Right atrium auricular region (tissue), 2 donors: ENCODE results near the gene PSME3IP1. TPM values are rescaled to one million over a fixed set of nuclear protein-coding genes. Genes with fewer than 3 reads are reported as not detected.
A peak's percentile ranks its signal among the peaks of the same experiment; 100 is the strongest.

ENCODE experiments used
- DNase-seq: peaks from one replicate; pipeline ENCODE4 v3.0.0-alpha.2; 2019; ENCODE audit warnings: low spot score
- H3K27ac ChIP-seq, 2 donors: fragments of 200-600 bp; sonication (generic); 1 replicate in 1 of 2; 2 replicates in 1 of 2; pipeline ENCODE4 v1.5.1; 2016 to 2019
- H3K27me3 ChIP-seq, 2 donors: fragments of 200-600 bp; sonication (generic); one replicate each; pipeline versions ENCODE4 v1.5.1 to v1.6.0; 2017 to 2019
- H3K36me3 ChIP-seq: fragments of 200-600 bp; sonication (generic); one replicate; pipeline ENCODE4 v1.5.1; 2016
- H3K4me1 ChIP-seq, 2 donors: fragments of 200-600 bp; sonication (generic); one replicate each; pipeline versions ENCODE4 v1.5.1 to v1.6.0; 2017 to 2019
- H3K4me3 ChIP-seq, 2 donors: fragments of 200-600 bp; sonication (generic); 1 replicate in 1 of 2; 2 replicates in 1 of 2; pipeline ENCODE4 v1.5.1; 2017 to 2019; ENCODE audit warnings: mild to moderate bottlenecking in 1 of 2, moderate library complexity in 1 of 2
- H3K9me3 ChIP-seq, 2 donors: fragments of 200-600 bp; sonication (generic); one replicate each; pipeline ENCODE4 v1.5.1; 2019
- CTCF ChIP-seq, 2 donors: fragments of 200-600 bp; sonication (generic); IDR thresholded peaks; one replicate each; pipeline ENCODE4 v1.5.1; 2019; ENCODE audit warnings: antibody characterized with exemption in 2 of 2
- total RNA-seq, 2 donors: library from RNA; depleted of rRNA; stranded (reverse); fragments of >200 nt; gene quantifications; one replicate each; pipeline ENCODE4 v1.1.0, GENCODE V29; 2016

The PSME3IP1 gene
- total RNA-seq, 2 donors from 2014 or later = 55.7 to 79.0 TPM

- Histone ChIP-seq H3K9me3 (no peaks in the 10 kb centered on the region), H3K4me1 (peaks cover 0 to 58% of the 10 kb centered on the region in 2 donors), H3K4me3 (no peak overlapping the region), H3K36me3 (peaks cover 6% of the 10 kb centered on the region), H3K27me3 (no peaks in the 10 kb centered on the region), H3K27ac (peak overlapping the region; percentile 11 to 35)
- no peak for TF ChIP-seq CTCF (IDR thresholded peaks at IDR 0.05)
- no peak for DNase-seq
These were observed 38.2 kb downstream of the PSME3IP1 start for GRCh38 chr16:57147381-57148221.

- DNase-seq = no peak
- H3K36me3 ChIP-seq = peaks cover 3% of the 10 kb centered on the region
- no peak overlapping the region for H3K4me3 ChIP-seq
- no peak overlapping the region for H3K27ac ChIP-seq
- H3K27me3 ChIP-seq = no peaks in the 10 kb centered on the region
- H3K4me1 ChIP-seq = peaks cover 0 to 67% of the 10 kb centered on the region in 2 donors
- H3K9me3 ChIP-seq = no peaks in the 10 kb centered on the region
- TF ChIP-seq CTCF (IDR thresholded peaks at IDR 0.05) = no peak
These were observed 39.1 kb downstream of the PSME3IP1 start for GRCh38 chr16:57146735-57147134.

- Histone ChIP-seq H3K4me1 (peaks cover 0 to 73% of the 10 kb centered on the region in 2 donors), H3K27ac (no peak overlapping the region), H3K4me3 (no peak overlapping the region), H3K27me3 (no peaks in the 10 kb centered on the region), H3K36me3 (peaks cover 3% of the 10 kb centered on the region), H3K9me3 (no peaks in the 10 kb centered on the region)
- no peak for TF ChIP-seq CTCF (IDR thresholded peaks at IDR 0.05)
- no peak for DNase-seq
These were observed 39.7 kb downstream of the PSME3IP1 start for GRCh38 chr16:57146040-57146647.

GRCh38 chr16:57145046-57146021 lies 40.5 kb downstream of the PSME3IP1 start:
- H3K4me1 ChIP-seq = peaks cover 0 to 77% of the 10 kb centered on the region in 2 donors
- no peak for TF ChIP-seq CTCF (IDR thresholded peaks at IDR 0.05)
- no peak overlapping the region for H3K4me3 ChIP-seq
- H3K9me3 ChIP-seq = no peaks in the 10 kb centered on the region
- no peak for DNase-seq
- peak overlapping the region; percentile 36 to 43 for H3K27ac ChIP-seq
- H3K27me3 ChIP-seq = no peaks in the 10 kb centered on the region
- H3K36me3 ChIP-seq = peaks cover 3% of the 10 kb centered on the region

- H3K27me3 ChIP-seq = no peaks in the 10 kb centered on the region
- H3K4me1 ChIP-seq = peaks cover 0 to 80% of the 10 kb centered on the region in 2 donors
- no peaks in the 10 kb centered on the region for H3K9me3 ChIP-seq
- no peak for DNase-seq
- H3K4me3 ChIP-seq = no peak overlapping the region
- TF ChIP-seq CTCF (IDR thresholded peaks at IDR 0.05) = no peak
- H3K27ac ChIP-seq = peak overlapping the region; percentile 36 to 43
- no peaks in the 10 kb centered on the region for H3K36me3 ChIP-seq
These were observed 41.8 kb downstream of the PSME3IP1 start for GRCh38 chr16:57144027-57144426.
